LNCaP clone FGC (cell line): ENCODE results near the gene CTR9.
A peak's percentile ranks its signal among the peaks of the same experiment; 100 is the strongest.
"Not testable (repeated sequence)": the region's sequence is repeated elsewhere in the genome, so short reads cannot be mapped to it uniquely, and the experiment has no call there.

ENCODE experiments used
- DNase-seq: peaks from one replicate; pipeline ENCODE4 v3.0.0-alpha.2; 2011; ENCODE audit warnings: low read depth
- H3K4me3 ChIP-seq: 2 replicates; pipeline ENCODE4 v1.5.1; 2011; ENCODE audit warnings: mild to moderate bottlenecking, low read depth, low read length, control low read depth
- CTCF ChIP-seq: IDR thresholded peaks from 2 replicates; pipeline ENCODE4 v1.5.1; 2012; ENCODE audit warnings: mild to moderate bottlenecking; ENCODE audit not compliant: control insufficient read depth, insufficient read depth; ENCODE audit errors: extremely low read depth

Gene CTR9

DNA sequence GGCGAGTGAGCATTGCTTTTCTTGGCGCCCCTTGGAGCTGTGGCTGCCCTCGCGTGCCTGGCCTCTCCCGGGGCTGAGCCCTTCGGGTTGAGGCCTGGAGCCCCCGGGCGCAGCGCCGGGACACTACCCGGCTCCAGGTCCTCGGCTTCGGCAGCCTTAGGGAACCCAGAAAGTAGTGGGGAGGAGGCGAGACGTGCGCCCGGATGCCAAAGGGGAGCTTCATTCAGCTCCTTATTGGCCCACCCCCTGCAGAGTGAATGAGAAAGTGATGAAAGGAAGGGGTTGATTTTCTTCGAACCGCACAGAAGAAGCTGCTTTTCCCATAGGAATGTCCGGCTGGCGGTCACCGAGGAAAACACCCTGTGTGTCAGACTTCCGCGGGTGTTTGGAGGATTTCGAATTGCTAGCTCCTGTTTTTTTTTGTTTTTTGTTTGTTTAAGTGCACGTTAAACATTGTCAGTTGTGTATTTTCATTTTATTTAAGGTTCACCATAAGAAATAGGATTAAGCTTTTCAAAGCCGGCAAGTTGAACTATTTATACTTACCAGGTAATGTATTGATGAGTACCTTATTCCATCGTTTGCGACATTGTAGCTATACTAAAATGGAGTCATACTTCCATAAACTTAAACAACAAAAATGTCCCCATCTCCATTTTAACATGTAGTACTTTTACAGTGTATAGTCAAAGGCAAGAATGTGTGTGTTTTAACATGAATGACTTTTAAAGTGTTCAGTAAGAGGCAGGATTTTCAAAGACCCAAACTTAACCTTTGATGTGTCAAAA, 58.5 kb downstream of the CTR9 start:
- DNase-seq, result no peak
- peak overlapping the region; percentile 97 for H3K4me3 ChIP-seq
- no peak for TF ChIP-seq CTCF

- H3K4me3 ChIP-seq, result no peak overlapping the region
- DNase-seq, result no peak
- no peak for TF ChIP-seq CTCF
These were observed 62.9 kb downstream of the CTR9 start for GRCh38 chr11:10813945-10814344.

GRCh38 chr11:10818594-10818993, 67.5 kb downstream of the CTR9 start:
- no peak for DNase-seq
- no peak for TF ChIP-seq CTCF
- no peak overlapping the region for H3K4me3 ChIP-seq

- H3K4me3 ChIP-seq, DNase-seq: not testable (repeated sequence)
These were observed 71.4 kb downstream of the CTR9 start for GRCh38 chr11:10822491-10822890.

- DNase-seq, result no peak
- TF ChIP-seq CTCF, result no peak
- H3K4me3 ChIP-seq, result no peak overlapping the region
These were observed 72.1 kb downstream of the CTR9 start for GRCh38 chr11:10823152-10823579.

DNA sequence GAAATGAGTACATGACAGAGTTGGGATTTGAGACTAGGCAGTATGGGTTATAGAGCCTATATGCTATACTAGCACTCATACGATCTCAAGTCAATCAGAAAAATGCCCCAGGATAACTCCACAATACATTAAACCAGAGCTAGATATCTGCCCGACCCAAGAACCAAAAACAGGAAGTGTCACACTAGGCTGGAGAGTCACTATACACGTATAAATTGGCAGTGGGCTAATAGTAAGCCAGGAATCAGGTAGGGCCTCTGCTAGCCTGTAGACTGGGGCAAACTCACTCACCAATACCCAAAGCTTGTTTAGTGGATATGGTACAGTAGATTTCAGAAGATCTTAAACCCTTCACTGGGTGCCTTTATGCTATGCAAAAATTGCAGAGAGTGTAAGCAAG, 73.8 kb downstream of the CTR9 start:
- DNase-seq, result no peak
- no peak overlapping the region for H3K4me3 ChIP-seq
- TF ChIP-seq CTCF, result no peak

GRCh38 chr11:10828402-10828801, 77.4 kb downstream of the CTR9 start:
- TF ChIP-seq CTCF, result no peak
- no peak overlapping the region for H3K4me3 ChIP-seq
- DNase-seq, result no peak

GRCh38 chr11:10829139-10829538, 78.1 kb downstream of the CTR9 start:
- H3K4me3 ChIP-seq, result no peak overlapping the region
- no peak for DNase-seq
- TF ChIP-seq CTCF, result no peak
